Endothelial cell of umbilical vein (primary cell): ENCODE results near the gene RIBC2. TPM values are rescaled to one million over a fixed set of nuclear protein-coding genes. Genes with fewer than 3 reads are reported as not detected.

ENCODE experiments used
- BruUV-seq: library from RNA; stranded (reverse); fragments of 400-500 nt; replicated peaks from 2 replicates; lab custom pipeline; 2021; lab: Mats Ljungman, UMichigan
- CTCF ChIA-PET: fragments of 300-600, 350-600 bp; sonication (Branson Sonifier 250); formaldehyde crosslinking; loops from one replicate; lab custom pipeline; 2021; ENCODE audit warnings: antibody characterized with exemption, inconsistent platforms; lab: Charles Lee
- POLR2A ChIA-PET: fragments of 300-600, 350-600 bp; sonication (Branson Sonifier 250); formaldehyde crosslinking; loops from one replicate; lab custom pipeline; 2021; ENCODE audit warnings: antibody characterized with exemption, inconsistent platforms; lab: Charles Lee
- DNase-seq: peaks from one replicate; pipeline ENCODE4 v3.0.0-alpha.2; 2011; ENCODE audit warnings: low read depth, low spot score
- FAIRE-seq: peaks from 2 replicates; lab custom pipeline; 2011; peaks lifted over from hg19 to GRCh38; lab: Jason Lieb, UNC
- H2AFZ ChIP-seq: 2 replicates; pipeline ENCODE4 v1.6.0; 2012; ENCODE audit warnings: low read depth, low read length, control low read depth, inconsistent platforms
- H3K27ac ChIP-seq: 2 replicates; pipeline ENCODE4 v1.5.1; 2011; ENCODE audit warnings: low read depth, mild to moderate bottlenecking, control low read depth, low read length, moderate library complexity; ENCODE audit not compliant: insufficient read depth
- H3K27me3 ChIP-seq, 2 experiments: 2 replicates each; pipeline versions ENCODE4 v1.6.0 to v1.6.1; 2011; ENCODE audit warnings: low read length in 2 of 2, mixed read lengths in 1 of 2; ENCODE audit not compliant: control insufficient read depth in 2 of 2, insufficient read depth in 2 of 2
- H3K36me3 ChIP-seq, 2 experiments: 2 replicates in 1 of 2; 3 replicates in 1 of 2; pipeline ENCODE4 v1.5.1; 2011; ENCODE audit warnings: low read length in 2 of 2, mild to moderate bottlenecking in 1 of 2, moderate library complexity in 1 of 2; ENCODE audit not compliant: control insufficient read depth in 2 of 2, insufficient read depth in 2 of 2; ENCODE audit errors: extremely low read depth in 1 of 2
- H3K4me1 ChIP-seq: 3 replicates; pipeline ENCODE4 v1.5.1; 2011; ENCODE audit warnings: mild to moderate bottlenecking, low read length; ENCODE audit not compliant: control insufficient read depth, insufficient read depth; ENCODE audit errors: extremely low read depth
- H3K4me2 ChIP-seq: 2 replicates; pipeline ENCODE4 v1.6.1; 2011; ENCODE audit warnings: low read length, control low read depth, mixed read lengths; ENCODE audit not compliant: insufficient read depth
- H3K4me3 ChIP-seq, 3 experiments: fragments of 200-600 bp in 1 of 3; sonication (generic), shearing (Covaris generic) in 1 of 3; replicated peaks in 1 of 3; 2 replicates each; pipeline ENCODE4 v1.5.1; 2011 to 2016; ENCODE audit warnings: control low read depth in 3 of 3, low read length in 3 of 3, mild to moderate bottlenecking in 2 of 3, inconsistent platforms in 1 of 3, low read depth in 1 of 3, moderate library complexity in 1 of 3; ENCODE audit not compliant: insufficient read depth in 1 of 3
- H3K79me2 ChIP-seq: 2 replicates; pipeline ENCODE4 v1.6.0; 2012; ENCODE audit warnings: low read length, inconsistent platforms; ENCODE audit not compliant: control insufficient read depth, insufficient read depth
- H3K9ac ChIP-seq: replicated peaks from 2 replicates; pipeline ENCODE3; 2011; ENCODE audit warnings: low read length, control low read depth; ENCODE audit not compliant: insufficient read depth; ENCODE audit errors: extremely low read depth
- H3K9me1 ChIP-seq: replicated peaks from 3 replicates; pipeline ENCODE4 v1.6.0; 2011; ENCODE audit warnings: mild to moderate bottlenecking, low read length; ENCODE audit not compliant: control insufficient read depth, insufficient read depth; ENCODE audit errors: extremely low read depth
- H3K9me3 ChIP-seq: replicated peaks from 2 replicates; pipeline ENCODE4 v1.5.1; 2012; ENCODE audit warnings: low read length, inconsistent platforms; ENCODE audit not compliant: control insufficient read depth, insufficient read depth
- H4K20me1 ChIP-seq: replicated peaks from 2 replicates; pipeline ENCODE3; 2011; ENCODE audit warnings: mild to moderate bottlenecking, low read length; ENCODE audit not compliant: control insufficient read depth, insufficient read depth; ENCODE audit errors: extremely low read depth
- EZH2 ChIP-seq: IDR thresholded peaks from 2 replicates; pipeline ENCODE4 v1.6.1; 2012; ENCODE audit warnings: borderline replicate concordance, low read depth, mild to moderate bottlenecking, moderate library complexity, low read length, inconsistent platforms; ENCODE audit not compliant: severe bottlenecking
- FOS ChIP-seq: IDR thresholded peaks from 2 replicates; pipeline ENCODE4 v1.6.1; 2011; ENCODE audit warnings: mild to moderate bottlenecking, low read length, moderate library complexity, borderline replicate concordance; ENCODE audit not compliant: insufficient read depth
- GATA2 ChIP-seq: IDR thresholded peaks from 2 replicates; pipeline ENCODE4 v1.7.0; 2011; ENCODE audit warnings: low read depth, mild to moderate bottlenecking, moderate library complexity, mixed read lengths, low read length; ENCODE audit not compliant: insufficient read length, insufficient read depth
- JUN ChIP-seq: IDR thresholded peaks from 2 replicates; pipeline ENCODE4 v1.6.1; 2011; ENCODE audit warnings: borderline replicate concordance, low read depth; ENCODE audit not compliant: insufficient read length, insufficient read depth
- MYC ChIP-seq: IDR thresholded peaks from one replicate; pipeline ENCODE4 v1.6.1; 2011; ENCODE audit warnings: mild to moderate bottlenecking, low read depth, low read length
- POLR2A ChIP-seq: IDR thresholded peaks from 2 replicates; pipeline ENCODE4 v1.6.1; 2012; ENCODE audit warnings: low read depth, mild to moderate bottlenecking, control low read depth, low read length
- POLR2AphosphoS5 ChIP-seq: IDR thresholded peaks from 2 replicates; pipeline ENCODE4 v1.6.1; 2012; ENCODE audit warnings: low read depth, mild to moderate bottlenecking, control low read depth, low read length, moderate library complexity; ENCODE audit not compliant: insufficient read depth
- dilution Hi-C: fragments of 300-500 bp; cut with MboI; formaldehyde crosslinking; loops from one replicate; pipeline ENCODE4 v1.15.0; 2019; ENCODE audit warnings: low sequenced_read_pairs; ENCODE audit not compliant: extremely low pct_ligation_motif_present
- intact Hi-C: fragments of 100-400 bp; cut with micrococcal nuclease; formaldehyde crosslinking; loops from one replicate; pipeline ENCODE4 v1.10.0; 2022
- polyA plus RNA-seq, 4 experiments: library from polyadenylated mRNA; depleted of rRNA in 3 of 4; stranded (reverse) in 3 of 4; unstranded in 1 of 4; fragments of >200 nt; gene quantifications; 2 replicates each; pipeline versions ENCODE4 v1.2.1 to v1.2.3, GENCODE V29; 2011 to 2012; ENCODE audit warnings: missing spikeins in 1 of 4
- total RNA-seq: library from RNA; stranded (reverse); gene quantifications from 2 replicates; pipeline ENCODE4 v1.2.3, GENCODE V29; 2021
- TF ChIP-seq, protein P1 (sequence below): IDR thresholded peaks from 2 replicates; pipeline ENCODE4 v1.6.1; 2011; ENCODE audit not compliant: insufficient read depth, insufficient read length
- TF ChIP-seq, protein P2 (sequence below), 2 donors: IDR thresholded peaks; 1 replicate in 1 of 2; 2 replicates in 1 of 2; pipeline ENCODE4 v1.5.1; 2011; ENCODE audit warnings: low read length in 2 of 2, mild to moderate bottlenecking in 2 of 2, moderate library complexity in 2 of 2, control low read depth in 1 of 2, inconsistent platforms in 1 of 2, low read depth in 1 of 2; ENCODE audit not compliant: insufficient read depth in 1 of 2; ENCODE audit errors: extremely low read depth in 1 of 2

Gene RIBC2
- total and polyA plus RNA-seq, 2 donors (not counting 3 experiments of a cell fraction or from before 2014, with no cell fraction given): 1.2 to 5.7 TPM

- POLR2A ChIA-PET: no interaction called here
- Histone ChIP-seq H3K27me3 (no peaks in the 10 kb centered on the region), H3K36me3 (no peaks in the 10 kb centered on the region), H3K4me1 (no peaks in the 10 kb centered on the region), H3K9ac (no peak overlapping the region), H2AFZ (no peak overlapping the region), H3K79me2 (no peaks in the 10 kb centered on the region), H4K20me1 (no peaks in the 10 kb centered on the region), H3K9me3 (no peaks in the 10 kb centered on the region), H3K4me2 (no peak overlapping the region), H3K9me1 (no peaks in the 10 kb centered on the region), H3K27ac (no peak overlapping the region), H3K4me3 (no peak overlapping the region)
- CTCF ChIA-PET: interaction anchor here (0.9 to 1.5 kb wide), 3 partner anchors 9 to 11 kb away, joined by 3 to 6 read pairs (median 4); partner anchors contain the start of gene RIBC2
- intact Hi-C loops (no loop called here), dilution Hi-C loops (no loop called here)
- no TSS peak for BruUV-seq
- FAIRE-seq (no peak), DNase-seq (no peak)
- no peak for TF ChIP-seq POLR2A
- no peak for TF ChIP-seq JUN
- TF ChIP-seq, protein P1, sequence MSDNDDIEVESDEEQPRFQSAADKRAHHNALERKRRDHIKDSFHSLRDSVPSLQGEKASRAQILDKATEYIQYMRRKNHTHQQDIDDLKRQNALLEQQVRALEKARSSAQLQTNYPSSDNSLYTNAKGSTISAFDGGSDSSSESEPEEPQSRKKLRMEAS: no peak
- no peak for TF ChIP-seq EZH2
- TF ChIP-seq POLR2AphosphoS5: no peak
- no peak for TF ChIP-seq GATA2
- TF ChIP-seq, protein P2, sequence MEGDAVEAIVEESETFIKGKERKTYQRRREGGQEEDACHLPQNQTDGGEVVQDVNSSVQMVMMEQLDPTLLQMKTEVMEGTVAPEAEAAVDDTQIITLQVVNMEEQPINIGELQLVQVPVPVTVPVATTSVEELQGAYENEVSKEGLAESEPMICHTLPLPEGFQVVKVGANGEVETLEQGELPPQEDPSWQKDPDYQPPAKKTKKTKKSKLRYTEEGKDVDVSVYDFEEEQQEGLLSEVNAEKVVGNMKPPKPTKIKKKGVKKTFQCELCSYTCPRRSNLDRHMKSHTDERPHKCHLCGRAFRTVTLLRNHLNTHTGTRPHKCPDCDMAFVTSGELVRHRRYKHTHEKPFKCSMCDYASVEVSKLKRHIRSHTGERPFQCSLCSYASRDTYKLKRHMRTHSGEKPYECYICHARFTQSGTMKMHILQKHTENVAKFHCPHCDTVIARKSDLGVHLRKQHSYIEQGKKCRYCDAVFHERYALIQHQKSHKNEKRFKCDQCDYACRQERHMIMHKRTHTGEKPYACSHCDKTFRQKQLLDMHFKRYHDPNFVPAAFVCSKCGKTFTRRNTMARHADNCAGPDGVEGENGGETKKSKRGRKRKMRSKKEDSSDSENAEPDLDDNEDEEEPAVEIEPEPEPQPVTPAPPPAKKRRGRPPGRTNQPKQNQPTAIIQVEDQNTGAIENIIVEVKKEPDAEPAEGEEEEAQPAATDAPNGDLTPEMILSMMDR (IDR thresholded peaks at IDR 0.05; ENCODE audit: extremely low read depth in 1 of 2, insufficient read depth in 1 of 2, low read depth in 1 of 2, low read length in 2 of 2): no peak
- no peak for TF ChIP-seq FOS
- no peak for TF ChIP-seq MYC
Observed at GRCh38 chr22:45423524-45423923, 10.0 kb downstream of the RIBC2 start.
